Hematopoietic multipotent progenitor cell treated with erythropoietin and hydrocortisone succinate and interleukin-3 and kit ligand, for 4 days (in vitro differentiated cells): ENCODE results near the gene ZNF219.

Source experiments
- DNase-seq: peaks from one replicate; pipeline ENCODE4 v3.0.0-alpha.2; 2015

The ZNF219 gene

GRCh38 chr14:21098076-21098891, at the start of gene ZNF219:
Gene ZNF219 (minus strand): TSS chr14:21098655. CDS start chr14:21093591, 5,064 bp downstream.
- DNase-seq = peak; percentile 71

- no peak for DNase-seq
Measured at GRCh38 chr14:21145437-21145836, 47.0 kb upstream of the ZNF219 start.

DNA sequence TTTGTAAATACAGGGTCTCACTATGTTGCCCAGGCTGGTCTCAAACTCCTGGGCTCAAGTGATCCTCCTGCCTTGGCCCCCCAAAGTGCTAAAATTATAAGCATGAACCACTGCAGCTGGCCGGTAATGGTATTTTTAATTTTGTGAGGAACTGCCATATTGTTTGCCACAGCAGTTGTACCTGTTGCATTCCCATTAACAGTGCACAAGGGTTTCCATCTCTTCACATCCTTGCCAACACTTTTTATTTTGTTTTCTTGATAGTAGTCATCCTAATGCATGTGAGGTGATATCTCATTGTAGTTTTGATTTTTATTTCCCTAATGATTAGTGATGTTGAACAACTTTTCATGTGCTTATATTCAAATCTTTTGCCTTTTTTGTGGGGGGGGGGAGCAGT, 43.9 kb upstream of the ZNF219 start:
- DNase-seq = no peak

- DNase-seq = peak; percentile 66
Measured at GRCh38 chr14:21136024-21136423, 37.6 kb upstream of the ZNF219 start.

GRCh38 chr14:21133901-21134300, 35.4 kb upstream of the ZNF219 start:
- DNase-seq = no peak

DNA sequence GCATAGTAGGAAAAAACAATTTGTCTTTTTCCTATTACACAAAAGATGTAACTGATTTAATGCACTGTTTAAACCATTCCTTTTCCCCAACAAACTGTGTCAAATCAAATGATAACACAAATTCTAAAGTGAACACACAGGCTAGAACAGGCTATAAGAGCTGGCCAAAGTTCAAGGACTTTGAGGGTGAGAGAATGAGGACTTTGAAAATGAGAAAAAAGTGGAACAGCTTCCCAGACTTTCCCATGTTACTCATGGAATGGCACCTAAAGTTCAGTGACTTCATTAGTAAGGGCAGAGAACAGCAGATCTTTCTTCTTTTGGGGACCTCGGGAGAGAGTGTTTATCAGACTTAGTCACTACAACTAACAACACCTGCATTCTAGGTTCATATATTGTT, 25.0 kb upstream of the ZNF219 start:
- DNase-seq = no peak

DNA sequence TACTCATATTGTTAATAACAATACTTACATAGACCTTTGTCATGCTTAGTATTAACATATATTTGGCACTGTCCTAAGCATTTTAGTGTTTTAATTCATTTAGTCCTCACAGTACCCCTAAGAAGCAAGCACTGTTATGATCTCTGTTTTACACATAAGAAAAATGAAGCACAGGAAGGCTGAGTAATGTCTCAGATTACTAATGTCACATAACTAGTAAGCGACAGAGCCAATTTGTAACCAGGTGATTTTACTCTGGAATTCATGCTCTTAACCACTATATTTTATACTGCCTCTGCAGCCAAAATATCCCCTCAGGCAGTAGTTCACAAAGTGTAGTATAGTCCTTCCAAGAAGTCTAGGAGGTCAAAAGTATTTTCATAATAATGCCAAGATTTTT, 22.7 kb upstream of the ZNF219 start:
- DNase-seq = no peak

DNA sequence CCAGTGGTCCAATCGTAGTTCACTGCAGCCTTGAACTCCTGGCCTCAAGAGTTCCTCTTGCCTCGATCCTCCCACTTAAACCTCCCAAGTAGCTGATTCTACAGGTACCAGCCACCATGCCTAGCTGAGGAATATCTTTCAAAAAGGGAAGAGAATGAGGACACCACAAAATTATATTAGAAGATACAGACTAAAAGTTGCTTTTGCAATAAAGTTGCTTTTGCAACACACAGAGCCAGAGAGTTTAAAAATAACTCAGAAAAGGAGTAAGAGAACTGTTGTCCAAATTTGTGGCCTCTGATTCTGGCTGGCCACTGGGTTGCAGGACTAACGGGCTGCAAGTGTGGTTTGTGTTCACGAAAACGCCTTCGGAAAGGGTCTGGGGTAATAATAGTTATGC, 22.2 kb upstream of the ZNF219 start:
- DNase-seq = no peak

DNA sequence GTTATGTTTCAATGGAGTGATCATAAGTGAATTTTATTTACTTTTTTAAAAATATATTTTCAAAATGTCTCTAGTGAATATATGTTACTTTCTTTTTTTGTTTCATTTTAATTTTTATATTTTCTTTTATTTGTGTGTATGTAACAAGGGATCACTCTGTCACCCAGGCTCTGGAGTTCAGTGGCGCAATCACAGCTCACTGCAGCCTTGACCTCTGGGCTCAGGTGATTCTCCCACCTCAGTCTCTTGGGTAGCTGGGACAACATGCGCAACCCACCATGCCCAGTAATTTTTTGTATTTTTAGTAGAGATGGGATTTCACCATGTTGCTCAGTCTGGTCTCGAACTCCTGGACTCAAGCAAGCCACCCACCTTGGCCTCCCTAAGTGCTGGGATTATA, 20.5 kb upstream of the ZNF219 start:
- no peak for DNase-seq

- DNase-seq = no peak
Measured at GRCh38 chr14:21113369-21113768, 14.9 kb upstream of the ZNF219 start.

- no peak for DNase-seq
Measured at GRCh38 chr14:21112255-21112654, 13.8 kb upstream of the ZNF219 start.

DNA sequence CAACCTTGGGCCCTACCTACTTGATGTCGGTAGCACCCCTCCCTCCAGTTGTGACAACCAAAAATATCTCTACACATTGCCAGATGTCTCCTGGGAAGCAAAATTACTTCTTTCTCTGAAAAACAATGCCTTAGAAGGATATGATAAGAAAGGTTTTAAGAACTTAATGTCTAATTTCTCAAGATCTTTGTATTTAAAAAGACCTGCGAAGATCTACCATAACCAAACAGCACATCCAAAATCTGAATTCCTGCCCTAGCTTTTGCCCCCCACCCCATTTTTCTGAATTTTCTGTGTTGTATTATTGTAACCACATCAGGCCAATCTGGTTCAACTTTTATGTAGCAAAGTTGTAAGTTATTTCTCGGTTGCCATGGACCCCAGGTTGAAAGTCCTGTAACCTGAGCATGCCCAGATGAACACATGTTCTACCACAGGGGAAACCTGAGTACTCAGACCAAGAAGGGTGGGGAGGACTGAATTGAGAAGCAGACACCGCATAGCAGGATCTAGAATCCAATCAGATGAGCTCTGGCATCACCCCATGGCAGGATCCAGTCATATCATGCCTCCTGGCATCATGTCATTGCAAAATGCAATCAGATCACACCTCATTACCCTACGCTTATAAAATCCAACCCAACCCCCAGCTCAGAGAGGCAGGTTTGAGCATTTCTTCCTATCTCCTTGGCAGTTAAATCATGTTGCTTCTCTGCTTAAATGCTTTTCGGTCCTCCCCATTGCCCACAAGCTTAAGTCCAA, 11.1 kb upstream of the ZNF219 start:
- peak; percentile 37 for DNase-seq

DNA sequence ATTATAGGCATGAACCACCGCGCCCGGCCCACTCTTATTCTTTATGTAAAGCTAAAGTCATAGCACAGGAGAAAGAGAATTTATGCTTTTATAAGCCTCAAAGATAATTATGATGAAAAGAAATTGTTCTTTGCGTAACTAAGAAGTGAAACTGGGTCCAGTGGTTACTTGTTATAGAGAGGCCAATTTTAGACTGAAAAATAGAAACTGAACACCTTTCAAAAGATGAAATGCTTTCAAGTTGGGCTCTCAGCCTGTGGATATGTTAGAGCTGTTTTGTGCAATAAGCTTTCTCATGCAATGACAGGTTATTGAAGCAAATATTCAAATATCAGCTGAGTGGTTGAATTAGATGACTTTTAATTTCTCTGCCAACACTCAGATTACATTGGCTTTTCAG, 10.3 kb upstream of the ZNF219 start:
- DNase-seq = no peak

DNA sequence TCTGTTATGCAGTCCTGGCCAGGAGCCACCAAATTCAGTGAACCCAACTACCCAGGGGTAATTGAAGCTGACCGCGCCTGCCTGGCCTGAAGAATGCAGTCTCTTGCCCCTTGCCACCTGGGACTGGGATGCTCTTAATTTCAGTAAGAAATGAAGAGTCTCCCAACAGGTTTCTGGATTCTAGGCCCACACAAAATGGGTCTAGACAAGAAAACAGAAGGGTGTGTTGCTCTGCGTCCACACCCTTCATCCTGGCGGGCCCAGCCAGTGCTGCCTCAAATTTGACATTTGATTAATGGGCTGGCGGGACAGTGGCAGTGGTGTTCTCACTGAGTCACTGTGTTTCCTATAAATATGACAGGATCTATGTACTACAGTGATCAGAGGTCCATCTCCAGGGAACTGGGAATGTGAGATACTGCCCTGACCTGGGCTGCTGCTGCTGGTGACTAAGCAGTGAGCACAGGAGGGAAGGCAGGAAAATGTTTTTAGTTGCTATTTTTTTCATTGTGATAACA, 8.9 kb upstream of the ZNF219 start:
- DNase-seq = peak; percentile 30

GRCh38 chr14:21106498-21107282, 8.2 kb upstream of the ZNF219 start:
- peak; percentile 90 for DNase-seq

DNA sequence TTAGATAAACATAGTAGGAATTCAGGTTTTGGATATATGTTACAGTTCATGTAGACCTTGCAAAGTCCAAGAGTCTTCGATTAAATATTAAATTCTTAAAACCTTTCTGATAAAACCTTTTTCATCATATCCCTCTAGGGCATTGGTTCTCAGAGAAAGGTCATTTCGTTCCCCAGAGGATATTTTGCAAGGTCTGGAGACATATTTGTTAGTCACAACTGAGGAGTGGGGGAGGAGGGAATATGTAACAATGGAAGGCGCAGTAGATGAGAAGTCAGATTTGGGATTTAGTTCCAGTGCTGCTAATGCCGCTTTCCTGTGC, 7.7 kb upstream of the ZNF219 start:
- no peak for DNase-seq

DNA sequence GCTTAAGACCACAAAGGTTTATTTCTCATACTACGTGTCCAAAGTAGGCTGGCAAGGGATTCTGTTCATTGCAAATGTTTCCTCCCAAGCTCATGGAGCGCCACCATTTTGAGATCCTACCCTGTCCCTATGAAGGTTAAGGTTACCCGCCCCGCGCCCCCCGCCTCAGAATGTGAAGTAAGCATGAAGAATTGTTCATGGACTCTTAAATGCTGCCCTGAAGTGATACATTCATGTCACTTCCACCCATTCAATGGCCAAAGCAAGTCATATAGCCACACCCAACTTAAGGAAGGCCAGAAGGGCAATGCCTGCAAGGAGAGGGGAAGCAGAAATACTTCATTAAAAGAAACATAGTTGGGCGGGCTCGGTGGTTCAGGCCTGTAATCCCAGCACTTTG, 6.6 kb upstream of the ZNF219 start:
- DNase-seq = no peak

- peak; percentile 84 for DNase-seq
Measured at GRCh38 chr14:21104448-21105060, 6.1 kb upstream of the ZNF219 start.

GRCh38 chr14:21103710-21104447, 5.4 kb upstream of the ZNF219 start:
- peak; percentile 99 for DNase-seq

- no peak for DNase-seq
Measured at GRCh38 chr14:21103411-21103709, 4.9 kb upstream of the ZNF219 start.

GRCh38 chr14:21102521-21103410, 4.3 kb upstream of the ZNF219 start:
- peak; percentile 77 for DNase-seq
